MM.1S (cell line): Measurements from ENCODE around the gene LYSMD3.

Source experiments
- EZH2 ChIP-seq: fragments of 300-600 bp; sonication (generic); optimal IDR thresholded peaks from 2 replicates; pipeline ENCODE3; 2017; ENCODE audit warnings: low read depth, mild to moderate bottlenecking, antibody characterized with exemption, low read length, mixed read lengths
- TF ChIP-seq, protein P1 (sequence below): fragments of 300-600 bp; sonication (generic); IDR thresholded peaks from 2 replicates; pipeline ENCODE4 v1.5.1; 2016; ENCODE audit warnings: antibody characterized with exemption, low read length, mixed read lengths

GRCh38 chr5:90533794-90534193, 4.4 kb upstream of the LYSMD3 start:
- TF ChIP-seq, protein P1, sequence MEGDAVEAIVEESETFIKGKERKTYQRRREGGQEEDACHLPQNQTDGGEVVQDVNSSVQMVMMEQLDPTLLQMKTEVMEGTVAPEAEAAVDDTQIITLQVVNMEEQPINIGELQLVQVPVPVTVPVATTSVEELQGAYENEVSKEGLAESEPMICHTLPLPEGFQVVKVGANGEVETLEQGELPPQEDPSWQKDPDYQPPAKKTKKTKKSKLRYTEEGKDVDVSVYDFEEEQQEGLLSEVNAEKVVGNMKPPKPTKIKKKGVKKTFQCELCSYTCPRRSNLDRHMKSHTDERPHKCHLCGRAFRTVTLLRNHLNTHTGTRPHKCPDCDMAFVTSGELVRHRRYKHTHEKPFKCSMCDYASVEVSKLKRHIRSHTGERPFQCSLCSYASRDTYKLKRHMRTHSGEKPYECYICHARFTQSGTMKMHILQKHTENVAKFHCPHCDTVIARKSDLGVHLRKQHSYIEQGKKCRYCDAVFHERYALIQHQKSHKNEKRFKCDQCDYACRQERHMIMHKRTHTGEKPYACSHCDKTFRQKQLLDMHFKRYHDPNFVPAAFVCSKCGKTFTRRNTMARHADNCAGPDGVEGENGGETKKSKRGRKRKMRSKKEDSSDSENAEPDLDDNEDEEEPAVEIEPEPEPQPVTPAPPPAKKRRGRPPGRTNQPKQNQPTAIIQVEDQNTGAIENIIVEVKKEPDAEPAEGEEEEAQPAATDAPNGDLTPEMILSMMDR, result no peak
- TF ChIP-seq EZH2, result no peak
